A549 (cell line): Measurements from ENCODE around the gene LCN12.

Source experiments
- CBX8 ChIP-seq: fragments of 200-600 bp; sonication (generic); IDR thresholded peaks from 2 replicates; pipeline ENCODE4 v1.6.1; 2016
- CHD2 ChIP-seq: fragments of 150-350 bp; IDR thresholded peaks from 2 replicates; pipeline ENCODE4 v1.6.1; 2014; ENCODE audit warnings: low read length; ENCODE audit not compliant: partially characterized antibody
- EP300 ChIP-seq, 2 experiments: fragments of >200 bp; sonication (Bioruptor Twin); formaldehyde crosslinking; IDR thresholded peaks; 2 replicates in 1 of 2; 3 replicates in 1 of 2; pipeline ENCODE4 v1.6.1; 2016 to 2017
- ESRRA ChIP-seq: fragments of 150-350 bp; IDR thresholded peaks from 2 replicates; pipeline ENCODE4 v1.6.1; 2014; ENCODE audit warnings: mild to moderate bottlenecking, low read length, borderline replicate concordance
- JUNB ChIP-seq: fragments of >200 bp; sonication (Bioruptor Twin); formaldehyde crosslinking; IDR thresholded peaks from 2 replicates; pipeline ENCODE4 v1.6.1; 2016
- MAFK ChIP-seq: fragments of 450-650 bp; IDR thresholded peaks from 2 replicates; pipeline ENCODE4 v1.6.1; 2014; ENCODE audit not compliant: partially characterized antibody
- PHF8 ChIP-seq: fragments of 200-600 bp; sonication (generic); IDR thresholded peaks from 2 replicates; pipeline ENCODE4 v1.6.1; 2016; ENCODE audit warnings: low read depth, mild to moderate bottlenecking, antibody characterized with exemption, moderate library complexity, borderline replicate concordance
- POLR2A ChIP-seq: IDR thresholded peaks from 2 replicates; pipeline ENCODE4 v1.6.1; 2012; ENCODE audit warnings: mild to moderate bottlenecking, low read length
- RCOR1 ChIP-seq: fragments of 150-350 bp; IDR thresholded peaks from 2 replicates; pipeline ENCODE4 v1.6.1; 2014; ENCODE audit warnings: antibody characterized with exemption, low read length, low read depth
- SMC3 ChIP-seq: fragments of >200 bp; sonication (Bioruptor Twin); formaldehyde crosslinking; IDR thresholded peaks from 3 replicates; pipeline ENCODE4 v1.6.1; 2018; ENCODE audit warnings: inconsistent platforms
- TF ChIP-seq, protein P1 (sequence below): fragments of >200 bp; sonication (Bioruptor Twin); formaldehyde crosslinking; IDR thresholded peaks from 3 replicates; pipeline ENCODE4 v1.5.1; 2016
- TF ChIP-seq, protein P2 (sequence below): fragments of 200-600 bp; sonication (generic); IDR thresholded peaks from 2 replicates; pipeline ENCODE4 v1.6.1; 2016; ENCODE audit warnings: antibody characterized with exemption, mild to moderate bottlenecking, moderate library complexity

DNA sequence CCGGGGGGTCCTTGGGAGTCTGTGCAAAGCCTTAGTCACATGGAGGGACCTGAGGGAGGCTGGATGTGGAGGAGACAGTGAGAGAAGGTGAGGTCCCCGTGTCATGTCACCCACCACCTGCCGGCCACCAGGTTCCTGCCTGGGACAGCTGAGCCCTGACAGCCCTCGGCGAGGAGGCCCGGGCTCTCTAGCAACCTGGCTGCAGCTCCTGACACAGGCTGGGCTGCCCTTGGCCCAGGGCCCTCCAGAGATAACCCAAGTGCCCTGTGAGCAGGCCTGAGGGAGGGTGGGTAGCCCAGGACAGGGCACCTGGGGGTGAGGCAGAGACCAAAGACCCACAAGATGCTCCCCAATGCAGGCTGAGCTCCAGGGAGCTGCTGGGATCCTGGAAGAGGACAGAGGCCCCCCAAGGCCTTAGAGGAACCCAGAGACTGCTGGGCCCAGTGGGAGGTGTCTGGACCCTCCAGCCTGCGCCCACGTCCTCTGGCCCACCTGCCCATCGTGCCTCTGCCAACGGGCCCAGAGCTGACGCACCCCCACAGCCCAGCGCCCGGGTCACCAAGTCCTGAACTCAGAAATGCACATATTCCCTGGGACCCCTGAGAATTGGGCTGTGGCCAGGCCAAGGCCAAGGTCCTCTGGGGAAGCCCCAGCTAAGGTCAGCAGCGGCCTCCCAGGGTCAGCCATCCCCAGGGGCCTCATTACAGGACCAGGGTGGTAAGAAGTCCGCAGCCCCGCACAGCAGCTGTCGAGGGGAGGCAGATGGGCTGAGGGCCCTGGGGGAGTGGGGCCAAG, 16.5 kb downstream of the LCN12 start:
- TF ChIP-seq CHD2 (no peak), PHF8 (no peak), POLR2A (no peak), JUNB (no peak), MAFK (no peak), RCOR1 (no peak), ESRRA (no peak), EP300 (IDR thresholded peaks at IDR 0.05) (no peak), CBX8 (no peak), SMC3 (no peak)
- TF ChIP-seq, protein P1, sequence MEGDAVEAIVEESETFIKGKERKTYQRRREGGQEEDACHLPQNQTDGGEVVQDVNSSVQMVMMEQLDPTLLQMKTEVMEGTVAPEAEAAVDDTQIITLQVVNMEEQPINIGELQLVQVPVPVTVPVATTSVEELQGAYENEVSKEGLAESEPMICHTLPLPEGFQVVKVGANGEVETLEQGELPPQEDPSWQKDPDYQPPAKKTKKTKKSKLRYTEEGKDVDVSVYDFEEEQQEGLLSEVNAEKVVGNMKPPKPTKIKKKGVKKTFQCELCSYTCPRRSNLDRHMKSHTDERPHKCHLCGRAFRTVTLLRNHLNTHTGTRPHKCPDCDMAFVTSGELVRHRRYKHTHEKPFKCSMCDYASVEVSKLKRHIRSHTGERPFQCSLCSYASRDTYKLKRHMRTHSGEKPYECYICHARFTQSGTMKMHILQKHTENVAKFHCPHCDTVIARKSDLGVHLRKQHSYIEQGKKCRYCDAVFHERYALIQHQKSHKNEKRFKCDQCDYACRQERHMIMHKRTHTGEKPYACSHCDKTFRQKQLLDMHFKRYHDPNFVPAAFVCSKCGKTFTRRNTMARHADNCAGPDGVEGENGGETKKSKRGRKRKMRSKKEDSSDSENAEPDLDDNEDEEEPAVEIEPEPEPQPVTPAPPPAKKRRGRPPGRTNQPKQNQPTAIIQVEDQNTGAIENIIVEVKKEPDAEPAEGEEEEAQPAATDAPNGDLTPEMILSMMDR, result no peak
- TF ChIP-seq, protein P2, sequence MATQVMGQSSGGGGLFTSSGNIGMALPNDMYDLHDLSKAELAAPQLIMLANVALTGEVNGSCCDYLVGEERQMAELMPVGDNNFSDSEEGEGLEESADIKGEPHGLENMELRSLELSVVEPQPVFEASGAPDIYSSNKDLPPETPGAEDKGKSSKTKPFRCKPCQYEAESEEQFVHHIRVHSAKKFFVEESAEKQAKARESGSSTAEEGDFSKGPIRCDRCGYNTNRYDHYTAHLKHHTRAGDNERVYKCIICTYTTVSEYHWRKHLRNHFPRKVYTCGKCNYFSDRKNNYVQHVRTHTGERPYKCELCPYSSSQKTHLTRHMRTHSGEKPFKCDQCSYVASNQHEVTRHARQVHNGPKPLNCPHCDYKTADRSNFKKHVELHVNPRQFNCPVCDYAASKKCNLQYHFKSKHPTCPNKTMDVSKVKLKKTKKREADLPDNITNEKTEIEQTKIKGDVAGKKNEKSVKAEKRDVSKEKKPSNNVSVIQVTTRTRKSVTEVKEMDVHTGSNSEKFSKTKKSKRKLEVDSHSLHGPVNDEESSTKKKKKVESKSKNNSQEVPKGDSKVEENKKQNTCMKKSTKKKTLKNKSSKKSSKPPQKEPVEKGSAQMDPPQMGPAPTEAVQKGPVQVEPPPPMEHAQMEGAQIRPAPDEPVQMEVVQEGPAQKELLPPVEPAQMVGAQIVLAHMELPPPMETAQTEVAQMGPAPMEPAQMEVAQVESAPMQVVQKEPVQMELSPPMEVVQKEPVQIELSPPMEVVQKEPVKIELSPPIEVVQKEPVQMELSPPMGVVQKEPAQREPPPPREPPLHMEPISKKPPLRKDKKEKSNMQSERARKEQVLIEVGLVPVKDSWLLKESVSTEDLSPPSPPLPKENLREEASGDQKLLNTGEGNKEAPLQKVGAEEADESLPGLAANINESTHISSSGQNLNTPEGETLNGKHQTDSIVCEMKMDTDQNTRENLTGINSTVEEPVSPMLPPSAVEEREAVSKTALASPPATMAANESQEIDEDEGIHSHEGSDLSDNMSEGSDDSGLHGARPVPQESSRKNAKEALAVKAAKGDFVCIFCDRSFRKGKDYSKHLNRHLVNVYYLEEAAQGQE, result no peak
